CD14-positive monocyte (primary cell): ENCODE results near the gene RTN4RL1. TPM values are rescaled to one million over a fixed set of nuclear protein-coding genes. Genes with fewer than 3 reads are reported as not detected.

ENCODE experiments used
- DNase-seq, 3 donors: peaks; one replicate each; pipeline ENCODE4 v3.0.0-alpha.2; 2011 to 2022
- H2AFZ ChIP-seq: 2 replicates; pipeline ENCODE4 v1.6.0; 2012; ENCODE audit warnings: mild to moderate bottlenecking, low read depth, low read length, inconsistent platforms; ENCODE audit not compliant: insufficient read depth, poor library complexity, severe bottlenecking
- H3K27ac ChIP-seq, 2 donors: 1 replicate in 1 of 2; 2 replicates in 1 of 2; pipeline ENCODE4 v1.5.1; 2012 to 2013; ENCODE audit warnings: low read length in 2 of 2, control low read depth in 1 of 2, inconsistent platforms in 1 of 2, low read depth in 1 of 2, mild to moderate bottlenecking in 1 of 2
- H3K27me3 ChIP-seq, 2 donors: one replicate each; pipeline versions ENCODE4 v1.6.0 to v1.6.1; 2011 to 2013; ENCODE audit warnings: low read length in 2 of 2; ENCODE audit not compliant: control insufficient read depth in 2 of 2, insufficient read depth in 2 of 2
- H3K36me3 ChIP-seq, 2 donors: replicated peaks in 1 of 2; 1 replicate in 1 of 2; 2 replicates in 1 of 2; pipeline versions ENCODE4 v1.5.1 to v1.6.1; 2012 to 2013; ENCODE audit warnings: low read length in 2 of 2, control low read depth in 1 of 2, inconsistent platforms in 1 of 2, mild to moderate bottlenecking in 1 of 2; ENCODE audit not compliant: insufficient read depth in 2 of 2, control insufficient read depth in 1 of 2
- H3K4me1 ChIP-seq, 2 donors: 1 replicate in 1 of 2; 2 replicates in 1 of 2; pipeline versions ENCODE4 v1.5.1 to v1.6.1; 2012 to 2013; ENCODE audit warnings: low read length in 2 of 2, control low read depth in 1 of 2, inconsistent platforms in 1 of 2, mild to moderate bottlenecking in 1 of 2, moderate library complexity in 1 of 2; ENCODE audit not compliant: insufficient read depth in 2 of 2, control insufficient read depth in 1 of 2
- H3K4me2 ChIP-seq: replicated peaks from 2 replicates; pipeline ENCODE3; 2012; ENCODE audit warnings: low read length, moderate library complexity, mild to moderate bottlenecking; ENCODE audit not compliant: poor library complexity, severe bottlenecking; ENCODE audit errors: extremely low read depth
- H3K4me3 ChIP-seq, 3 experiments: fragments of 200-600 bp in 1 of 3; sonication (generic) in 1 of 3; replicated peaks in 1 of 3; 1 replicate in 2 of 3; 2 replicates in 1 of 3; pipeline ENCODE4 v1.5.1; 2011 to 2013; ENCODE audit warnings: low read length in 3 of 3, mild to moderate bottlenecking in 3 of 3, control low read depth in 2 of 3, low read depth in 2 of 3, inconsistent platforms in 1 of 3, moderate library complexity in 1 of 3
- H3K79me2 ChIP-seq: 2 replicates; pipeline ENCODE4 v1.6.0; 2012; ENCODE audit warnings: mild to moderate bottlenecking, control low read depth, inconsistent platforms, low read length, moderate library complexity; ENCODE audit not compliant: insufficient read depth
- H3K9ac ChIP-seq: 2 replicates; pipeline ENCODE4 v1.6.0; 2017; ENCODE audit warnings: low read length, mild to moderate bottlenecking; ENCODE audit not compliant: insufficient read depth, poor library complexity, severe bottlenecking
- H3K9me3 ChIP-seq, 2 donors: replicated peaks in 1 of 2; 1 replicate in 1 of 2; 2 replicates in 1 of 2; pipeline versions ENCODE4 v1.5.1 to v1.6.1; 2012 to 2013; ENCODE audit warnings: low read length in 2 of 2, control low read depth in 1 of 2; ENCODE audit not compliant: control insufficient read depth in 1 of 2, insufficient read depth in 1 of 2
- H4K20me1 ChIP-seq: 2 replicates; pipeline ENCODE4 v1.6.0; 2012; ENCODE audit warnings: mild to moderate bottlenecking, low read length, control low read depth, moderate library complexity; ENCODE audit not compliant: insufficient read depth
- H3K27ac Mint-ChIP-seq, 7 donors: one replicate each; pipeline ENCODE4 v1.8.0; 2020; ENCODE audit warnings: mild to moderate bottlenecking in 7 of 7, mixed read lengths in 7 of 7, moderate library complexity in 6 of 7, inconsistent platforms in 2 of 7
- H3K27me3 Mint-ChIP-seq, 3 donors: one replicate each; pipeline ENCODE4 v1.8.0; 2021 to 2022; ENCODE audit warnings: low read depth in 3 of 3, mild to moderate bottlenecking in 3 of 3, mixed read lengths in 3 of 3, moderate library complexity in 3 of 3, inconsistent platforms in 1 of 3
- H3K36me3 Mint-ChIP-seq, 2 donors: one replicate each; pipeline ENCODE4 v1.8.0; 2020; ENCODE audit warnings: mixed read lengths in 2 of 2, inconsistent platforms in 1 of 2, mild to moderate bottlenecking in 1 of 2
- H3K4me1 Mint-ChIP-seq: one replicate; pipeline ENCODE4 v1.8.0; 2020; ENCODE audit warnings: mild to moderate bottlenecking, mixed read lengths
- H3K4me3 Mint-ChIP-seq, 2 donors: one replicate each; pipeline ENCODE4 v1.8.0; 2020; ENCODE audit warnings: mild to moderate bottlenecking in 2 of 2, mixed read lengths in 2 of 2, moderate library complexity in 1 of 2
- H3K9me3 Mint-ChIP-seq, 7 donors: one replicate each; pipeline ENCODE4 v1.8.0; 2020 to 2022; ENCODE audit warnings: mixed read lengths in 7 of 7, mild to moderate bottlenecking in 6 of 7, moderate library complexity in 6 of 7, inconsistent platforms in 2 of 7
- WGBS: methylation state at CpG from one replicate; pipeline ENCODE4 v1.1.5; 2013; ENCODE audit warnings: missing lambda C conversion rate; ENCODE audit not compliant: insufficient coverage; 5-methylcytosine and 5-hydroxymethylcytosine counted together
- intact Hi-C, 2 donors: fragments of 100-400 bp; cut with micrococcal nuclease; formaldehyde crosslinking; loops; one replicate each; pipeline versions ENCODE4 v1.15.0 to v1.15.1; 2023
- polyA plus RNA-seq, 3 donors: library from polyadenylated mRNA; depleted of rRNA in 1 of 3; unstranded in 2 of 3; stranded (reverse) in 1 of 3; fragments of 300-500 nt in 2 of 3; fragments of >200 nt in 1 of 3; fragmentation: Illumina TruSeq in 2 of 3; gene quantifications; 1 replicate in 2 of 3; 2 replicates in 1 of 3; pipeline ENCODE4 v1.2.3, GENCODE V29; 2012 to 2021
- TF ChIP-seq, protein P1 (sequence below): fragments of 200-600 bp; IDR thresholded peaks from one replicate; pipeline ENCODE4 v1.8.0; 2022; ENCODE audit warnings: antibody characterized with exemption, mild to moderate bottlenecking

RTN4RL1 gene
- polyA plus RNA-seq, 3 donors = 0.07 to 0.29 (median 0.11) TPM

DNA sequence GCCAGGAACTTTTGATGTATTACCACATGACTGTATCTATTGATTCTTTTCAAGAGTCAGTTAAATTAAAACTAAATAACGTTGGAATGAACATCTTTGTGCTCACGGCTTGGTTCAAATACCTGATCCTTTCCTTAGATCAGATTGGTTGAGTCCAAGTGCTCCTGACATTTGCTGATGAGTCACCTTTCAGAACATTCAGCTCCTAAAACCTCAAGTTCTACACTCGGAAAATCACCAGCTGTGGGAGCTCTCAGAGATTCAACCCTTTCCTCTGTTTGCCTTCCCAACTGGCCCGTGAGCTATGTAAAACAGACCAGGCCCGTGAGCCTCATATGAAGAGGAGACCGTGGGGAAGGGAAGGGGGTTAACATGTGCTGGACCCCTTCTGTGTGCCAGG lies 68.1 kb downstream of the RTN4RL1 start:
- Histone ChIP-seq H3K4me1 (no peaks in the 10 kb centered on the region), H3K4me3 (no peak overlapping the region), H3K27me3 (no peaks in the 10 kb centered on the region), H2AFZ (no peak overlapping the region), H3K79me2 (no peaks in the 10 kb centered on the region), H3K36me3 (no peaks in the 10 kb centered on the region), H4K20me1 (no peaks in the 10 kb centered on the region), H3K9ac (no peak overlapping the region), H3K9me3 (no peaks in the 10 kb centered on the region), H3K4me2 (no peak overlapping the region), H3K27ac (no peak overlapping the region)
- Mint-ChIP-seq H3K36me3 (no peaks in the 10 kb centered on the region), H3K27ac (peak overlapping the region in 1 of 7 donors; percentile 54), H3K4me3 (no peak overlapping the region), H3K4me1 (no peaks in the 10 kb centered on the region), H3K27me3 (peaks cover 1 to 6% (median 5%) of the 10 kb centered on the region in 3 donors), H3K9me3 (peaks cover 0 to 3% (median 0%) of the 10 kb centered on the region in 7 donors)
- intact Hi-C loops = no loop called here
- DNase-seq = no peak
- whole genome bisulfite sequencing = 85% methylated on average over 4 of the region's 6 CpGs
- TF ChIP-seq, protein P1, sequence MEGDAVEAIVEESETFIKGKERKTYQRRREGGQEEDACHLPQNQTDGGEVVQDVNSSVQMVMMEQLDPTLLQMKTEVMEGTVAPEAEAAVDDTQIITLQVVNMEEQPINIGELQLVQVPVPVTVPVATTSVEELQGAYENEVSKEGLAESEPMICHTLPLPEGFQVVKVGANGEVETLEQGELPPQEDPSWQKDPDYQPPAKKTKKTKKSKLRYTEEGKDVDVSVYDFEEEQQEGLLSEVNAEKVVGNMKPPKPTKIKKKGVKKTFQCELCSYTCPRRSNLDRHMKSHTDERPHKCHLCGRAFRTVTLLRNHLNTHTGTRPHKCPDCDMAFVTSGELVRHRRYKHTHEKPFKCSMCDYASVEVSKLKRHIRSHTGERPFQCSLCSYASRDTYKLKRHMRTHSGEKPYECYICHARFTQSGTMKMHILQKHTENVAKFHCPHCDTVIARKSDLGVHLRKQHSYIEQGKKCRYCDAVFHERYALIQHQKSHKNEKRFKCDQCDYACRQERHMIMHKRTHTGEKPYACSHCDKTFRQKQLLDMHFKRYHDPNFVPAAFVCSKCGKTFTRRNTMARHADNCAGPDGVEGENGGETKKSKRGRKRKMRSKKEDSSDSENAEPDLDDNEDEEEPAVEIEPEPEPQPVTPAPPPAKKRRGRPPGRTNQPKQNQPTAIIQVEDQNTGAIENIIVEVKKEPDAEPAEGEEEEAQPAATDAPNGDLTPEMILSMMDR = no peak

DNA sequence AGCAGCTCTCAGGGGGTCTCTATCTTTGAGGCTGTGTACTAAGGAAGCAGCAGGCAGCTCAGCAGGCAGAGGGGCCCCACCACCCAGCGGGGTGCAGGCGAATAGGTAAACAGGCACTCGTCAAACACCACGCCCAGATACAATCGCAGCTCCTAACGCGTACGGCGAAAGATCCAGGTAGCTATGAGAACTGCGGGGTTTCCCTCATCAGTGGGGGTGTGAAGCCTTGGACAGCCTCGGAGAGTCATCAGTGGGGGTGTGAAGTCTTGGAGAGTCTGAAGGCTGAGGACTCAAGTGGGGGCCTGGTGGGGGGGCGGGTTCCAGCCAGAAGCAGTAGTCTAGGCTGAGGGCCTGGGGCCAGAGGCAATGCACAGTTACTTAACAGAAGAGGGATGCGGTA lies 69.0 kb downstream of the RTN4RL1 start:
- WGBS = 92% methylated on average over 11 of the region's 13 CpGs

More for the DNA sequence above, 69.0 kb downstream of the RTN4RL1 start:
- DNase-seq = no peak
- no peaks in the 10 kb centered on the region for H3K27me3 ChIP-seq
- no peak overlapping the region for H2AFZ ChIP-seq
- H4K20me1 ChIP-seq = no peaks in the 10 kb centered on the region
- no peak overlapping the region for H3K9ac ChIP-seq
- Mint-ChIP-seq H3K9me3 (peaks cover 0 to 3% (median 0%) of the 10 kb centered on the region in 7 donors), H3K4me3 (no peak overlapping the region), H3K27me3 (peaks cover 1 to 8% (median 5%) of the 10 kb centered on the region in 3 donors), H3K4me1 (no peaks in the 10 kb centered on the region), H3K36me3 (no peaks in the 10 kb centered on the region), H3K27ac (no peak overlapping the region)
- H3K4me1 ChIP-seq = no peaks in the 10 kb centered on the region
- no peak overlapping the region for H3K4me2 ChIP-seq
- TF ChIP-seq, protein P1 = no peak
- intact Hi-C loops = no loop called here
- no peak overlapping the region for H3K27ac ChIP-seq
- H3K79me2 ChIP-seq = no peaks in the 10 kb centered on the region
- no peaks in the 10 kb centered on the region for H3K36me3 ChIP-seq
- H3K9me3 ChIP-seq = no peaks in the 10 kb centered on the region
- H3K4me3 ChIP-seq = no peak overlapping the region
